Keratinocyte (primary cell): ENCODE measurements around the gene CYP2A6. TPM values are rescaled to one million over a fixed set of nuclear protein-coding genes. Genes with fewer than 3 reads are reported as not detected.
"Not testable (repeated sequence)": the region's sequence is repeated elsewhere in the genome, so short reads cannot be mapped to it uniquely, and the experiment has no call there.

Source experiments
- DNase-seq: peaks from one replicate; pipeline ENCODE4 v3.0.0-alpha.2; 2011; ENCODE audit warnings: low read depth, missing footprints, low spot score
- FAIRE-seq: peaks from 2 replicates; lab custom pipeline; 2011; peaks lifted over from hg19 to GRCh38; lab: Jason Lieb, UNC
- H2AFZ ChIP-seq: 2 replicates; pipeline ENCODE4 v1.6.0; 2012; ENCODE audit warnings: low read length, control low read depth, inconsistent platforms; ENCODE audit not compliant: control insufficient read depth
- H3K27ac ChIP-seq: 2 replicates; pipeline ENCODE4 v1.5.1; 2011; ENCODE audit warnings: low read length; ENCODE audit not compliant: control insufficient read depth, insufficient read depth
- H3K27me3 ChIP-seq: 3 replicates; pipeline ENCODE4 v1.6.0; 2011; ENCODE audit warnings: low read length; ENCODE audit not compliant: control insufficient read depth, insufficient read depth; ENCODE audit errors: extremely low read depth
- H3K36me3 ChIP-seq, 2 experiments: 2 replicates in 1 of 2; 3 replicates in 1 of 2; pipeline ENCODE4 v1.5.1; 2011; ENCODE audit warnings: low read length in 2 of 2, mild to moderate bottlenecking in 1 of 2; ENCODE audit not compliant: control insufficient read depth in 2 of 2, insufficient read depth in 2 of 2; ENCODE audit errors: extremely low read depth in 1 of 2
- H3K4me1 ChIP-seq: 3 replicates; pipeline ENCODE4 v1.5.1; 2011; ENCODE audit warnings: low read length; ENCODE audit not compliant: control insufficient read depth, insufficient read depth; ENCODE audit errors: extremely low read depth
- H3K4me2 ChIP-seq: 3 replicates; pipeline ENCODE4 v1.6.0; 2011; ENCODE audit warnings: low read depth, low read length; ENCODE audit not compliant: control insufficient read depth, insufficient read depth; ENCODE audit errors: extremely low read depth
- H3K4me3 ChIP-seq, 3 experiments: fragments of 200-600 bp in 1 of 3; sonication (generic) in 1 of 3; 2 replicates in 2 of 3; 3 replicates in 1 of 3; pipeline ENCODE4 v1.5.1; 2011 to 2016; ENCODE audit warnings: low read length in 3 of 3, mild to moderate bottlenecking in 3 of 3, control low read depth in 2 of 3, inconsistent platforms in 1 of 3, low read depth in 1 of 3, mixed read lengths in 1 of 3, mixed run types in 1 of 3, moderate library complexity in 1 of 3; ENCODE audit not compliant: control insufficient read depth in 2 of 3, insufficient read depth in 2 of 3; ENCODE audit errors: extremely low read depth in 1 of 3
- H3K79me2 ChIP-seq: 2 replicates; pipeline ENCODE4 v1.6.0; 2012; ENCODE audit warnings: low read length; ENCODE audit not compliant: control insufficient read depth, insufficient read depth
- H3K9ac ChIP-seq: 3 replicates; pipeline ENCODE4 v1.6.0; 2011; ENCODE audit warnings: low read length; ENCODE audit not compliant: control insufficient read depth, insufficient read depth; ENCODE audit errors: extremely low read depth
- H3K9me1 ChIP-seq: 3 replicates; pipeline ENCODE4 v1.6.0; 2011; ENCODE audit warnings: low read length; ENCODE audit not compliant: control insufficient read depth, insufficient read depth; ENCODE audit errors: extremely low read depth
- H3K9me3 ChIP-seq: 2 replicates; pipeline ENCODE4 v1.5.1; 2012; ENCODE audit warnings: low read depth, low read length; ENCODE audit not compliant: control insufficient read depth
- H4K20me1 ChIP-seq: 3 replicates; pipeline ENCODE4 v1.6.0; 2011; ENCODE audit warnings: low read length; ENCODE audit not compliant: control insufficient read depth, insufficient read depth; ENCODE audit errors: extremely low read depth
- EZH2 ChIP-seq: IDR thresholded peaks from one replicate; pipeline ENCODE4 v1.6.1; 2012; ENCODE audit warnings: inconsistent platforms, mild to moderate bottlenecking, low read length, moderate library complexity
- dilution Hi-C: fragments of 300-500 bp; cut with MboI; formaldehyde crosslinking; loops from one replicate; pipeline ENCODE4 v1.7.0; 2020; ENCODE audit warnings: low sequenced_read_pairs; ENCODE audit not compliant: extremely low pct_ligation_motif_present
- polyA plus RNA-seq, 5 experiments: library from polyadenylated mRNA; depleted of rRNA in 3 of 5; stranded (reverse) in 3 of 5; stranded (forward) in 1 of 5; unstranded in 1 of 5; fragments of >200 nt; gene quantifications; 1 replicate in 1 of 5; 2 replicates in 3 of 5; 3 replicates in 1 of 5; pipeline versions ENCODE4 v1.2.1 to v1.2.3, GENCODE V29; 2011 to 2012; ENCODE audit warnings: missing spikeins in 2 of 5, low read depth in 1 of 5, low replicate concordance in 1 of 5
- TF ChIP-seq, protein P1 (sequence below), 3 experiments: IDR thresholded peaks in 1 of 3; conservative IDR thresholded peaks in 1 of 3; optimal IDR thresholded peaks in 1 of 3; 2 replicates in 2 of 3; 3 replicates in 1 of 3; pipeline versions ENCODE3 to v1.5.1; 2011; ENCODE audit warnings: low read length in 3 of 3, mild to moderate bottlenecking in 3 of 3, moderate library complexity in 2 of 3, control low read depth in 1 of 3, inconsistent platforms in 1 of 3; ENCODE audit not compliant: insufficient read depth in 2 of 3; ENCODE audit errors: extremely low read depth in 1 of 3

The CYP2A6 gene
- polyA plus RNA-seq, 1 donor (not counting 4 experiments of a cell fraction or from before 2014, with no cell fraction given) = not detected

DNA sequence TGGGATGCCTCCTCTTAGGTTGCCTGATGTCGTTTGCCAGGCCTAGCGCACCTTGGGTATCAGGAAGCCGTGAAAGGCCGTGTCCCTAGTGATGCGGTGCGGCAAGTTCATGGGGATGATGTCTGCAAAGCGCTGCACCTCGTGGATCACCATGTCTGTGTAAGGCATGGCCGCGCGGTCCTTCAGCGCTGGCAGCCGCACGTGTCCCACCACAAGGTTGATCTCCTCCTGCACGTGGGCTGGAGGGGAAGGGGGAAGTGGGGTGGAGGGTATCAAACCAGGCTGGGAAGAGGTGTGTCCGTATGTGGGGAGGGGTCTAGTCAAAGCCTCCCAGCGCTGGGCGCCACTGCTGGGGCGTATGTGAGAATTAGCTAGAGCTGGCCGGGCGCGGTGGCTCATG, 28.1 kb downstream of the CYP2A6 start:
- H3K4me1 ChIP-seq = no peaks in the 10 kb centered on the region
- FAIRE-seq = no peak
- DNase-seq = no peak
- no peak overlapping the region for H3K4me2 ChIP-seq
- no peak for TF ChIP-seq EZH2
- TF ChIP-seq, protein P1, sequence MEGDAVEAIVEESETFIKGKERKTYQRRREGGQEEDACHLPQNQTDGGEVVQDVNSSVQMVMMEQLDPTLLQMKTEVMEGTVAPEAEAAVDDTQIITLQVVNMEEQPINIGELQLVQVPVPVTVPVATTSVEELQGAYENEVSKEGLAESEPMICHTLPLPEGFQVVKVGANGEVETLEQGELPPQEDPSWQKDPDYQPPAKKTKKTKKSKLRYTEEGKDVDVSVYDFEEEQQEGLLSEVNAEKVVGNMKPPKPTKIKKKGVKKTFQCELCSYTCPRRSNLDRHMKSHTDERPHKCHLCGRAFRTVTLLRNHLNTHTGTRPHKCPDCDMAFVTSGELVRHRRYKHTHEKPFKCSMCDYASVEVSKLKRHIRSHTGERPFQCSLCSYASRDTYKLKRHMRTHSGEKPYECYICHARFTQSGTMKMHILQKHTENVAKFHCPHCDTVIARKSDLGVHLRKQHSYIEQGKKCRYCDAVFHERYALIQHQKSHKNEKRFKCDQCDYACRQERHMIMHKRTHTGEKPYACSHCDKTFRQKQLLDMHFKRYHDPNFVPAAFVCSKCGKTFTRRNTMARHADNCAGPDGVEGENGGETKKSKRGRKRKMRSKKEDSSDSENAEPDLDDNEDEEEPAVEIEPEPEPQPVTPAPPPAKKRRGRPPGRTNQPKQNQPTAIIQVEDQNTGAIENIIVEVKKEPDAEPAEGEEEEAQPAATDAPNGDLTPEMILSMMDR (optimal IDR thresholded peaks at IDR 0.05 in 1 of 3, IDR thresholded peaks at IDR 0.05 in 1 of 3, conservative IDR thresholded peaks at IDR 0.05 in 1 of 3; ENCODE audit: extremely low read depth in 1 of 3, insufficient read depth in 2 of 3, low read length in 3 of 3) = no peak
- H3K9me1 ChIP-seq = no peaks in the 10 kb centered on the region
- no peaks in the 10 kb centered on the region for H3K9me3 ChIP-seq
- H4K20me1 ChIP-seq = no peaks in the 10 kb centered on the region
- dilution Hi-C loops = no loop called here
- H3K9ac ChIP-seq = no peak overlapping the region
- no peak overlapping the region for H3K4me3 ChIP-seq
- H3K36me3 ChIP-seq = peaks cover 0 to 2% of the 10 kb centered on the region in 2 experiments
- no peak overlapping the region for H2AFZ ChIP-seq
- H3K27ac ChIP-seq = no peak overlapping the region
- H3K27me3 ChIP-seq = no peaks in the 10 kb centered on the region
- H3K79me2 ChIP-seq = no peaks in the 10 kb centered on the region

DNA sequence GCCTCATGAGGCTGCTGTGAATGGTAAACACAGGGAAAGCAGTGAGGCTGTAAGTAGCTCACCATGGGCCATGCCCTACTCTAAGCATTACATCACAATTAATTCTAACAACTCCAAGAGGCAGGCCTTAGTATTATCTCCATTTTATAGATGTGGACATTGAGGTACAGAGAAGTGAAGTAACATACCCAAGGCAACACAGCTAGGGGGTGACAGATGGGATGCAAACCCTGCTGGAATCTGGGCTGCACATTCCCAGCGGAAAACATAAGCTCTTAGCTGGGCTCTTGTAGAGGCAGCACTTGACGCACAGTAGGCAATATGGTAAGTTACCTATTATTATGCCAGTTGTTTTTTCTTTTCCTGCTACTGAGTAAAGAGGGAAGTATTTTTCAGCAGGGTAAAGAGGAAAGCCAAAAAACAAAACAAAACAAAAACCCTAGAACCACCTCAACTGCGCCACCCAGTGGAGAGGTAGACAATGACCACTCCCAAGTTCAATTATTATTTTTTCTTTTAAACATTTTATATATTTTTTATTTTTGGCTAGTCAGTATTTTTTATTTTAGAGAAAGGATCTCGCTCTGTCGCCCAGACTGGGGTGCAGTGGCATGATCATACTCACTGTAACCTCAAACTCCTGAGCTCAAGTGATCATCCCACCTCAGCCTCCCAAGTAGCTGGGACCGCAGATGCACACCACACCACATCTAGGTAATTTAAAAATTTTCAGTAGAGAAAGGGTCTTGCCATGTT, 30.6 kb downstream of the CYP2A6 start:
- H3K4me1 ChIP-seq, H3K27ac ChIP-seq, DNase-seq, FAIRE-seq, H3K9me1 ChIP-seq, H3K79me2 ChIP-seq, H3K4me2 ChIP-seq, H3K9me3 ChIP-seq, H3K9ac ChIP-seq, H3K27me3 ChIP-seq, H3K36me3 ChIP-seq, H4K20me1 ChIP-seq, dilution Hi-C loops, H3K4me3 ChIP-seq, H2AFZ ChIP-seq: not testable (repeated sequence)
- TF ChIP-seq, protein P1 (optimal IDR thresholded peaks at IDR 0.05 in 1 of 3, IDR thresholded peaks at IDR 0.05 in 1 of 3, conservative IDR thresholded peaks at IDR 0.05 in 1 of 3; ENCODE audit: extremely low read depth in 1 of 3, insufficient read depth in 2 of 3, low read length in 3 of 3) = peak; percentile 32 to 55 (median 45)
